Transverse colon (tissue), 4 donors: ENCODE results near the gene MFN1. TPM values are rescaled to one million over a fixed set of nuclear protein-coding genes. Genes with fewer than 3 reads are reported as not detected.

Experiments used
- DNase-seq: peaks from one replicate; pipeline ENCODE4 v3.0.0-alpha.2; 2019
- H3K27ac ChIP-seq, 4 donors: fragments of 200-600 bp; sonication (generic); 2 replicates each; pipeline ENCODE4 v1.5.1; 2016 to 2018; ENCODE audit warnings: inconsistent platforms in 4 of 4
- H3K27me3 ChIP-seq: fragments of 200-600 bp; sonication (generic); 2 replicates; pipeline ENCODE4 v1.5.1; 2017; ENCODE audit warnings: inconsistent platforms
- H3K36me3 ChIP-seq, 4 donors: fragments of 200-600 bp; sonication (generic); 2 replicates each; pipeline ENCODE4 v1.5.1; 2017 to 2019; ENCODE audit warnings: inconsistent platforms in 4 of 4
- H3K4me1 ChIP-seq, 4 donors: fragments of 200-600 bp; sonication (generic); 2 replicates each; pipeline ENCODE4 v1.5.1; 2017 to 2020; ENCODE audit warnings: inconsistent platforms in 4 of 4
- H3K4me3 ChIP-seq, 4 donors: fragments of 200-600 bp; sonication (generic); 1 replicate in 1 of 4; 2 replicates in 3 of 4; pipeline versions ENCODE4 v1.5.1 to v1.6.1; 2017 to 2019; ENCODE audit warnings: inconsistent platforms in 4 of 4
- H3K9me3 ChIP-seq, 2 donors: fragments of 200-600 bp; sonication (generic); 2 replicates each; pipeline ENCODE4 v1.5.1; 2017 to 2019; ENCODE audit warnings: inconsistent platforms in 2 of 2
- EP300 ChIP-seq: sonication (generic); formaldehyde crosslinking; IDR thresholded peaks from one replicate; pipeline ENCODE4 v1.6.1; 2017; ENCODE audit warnings: antibody characterized with exemption, low read depth
- POLR2A ChIP-seq: fragments of 450-650 bp; IDR thresholded peaks from one replicate; pipeline ENCODE4 v1.6.1; 2016; ENCODE audit warnings: antibody characterized with exemption, mild to moderate bottlenecking, moderate library complexity
- POLR2AphosphoS5 ChIP-seq, 3 donors: sonication (generic); formaldehyde crosslinking; IDR thresholded peaks; one replicate each; pipeline ENCODE4 v1.6.1; 2016; ENCODE audit warnings: antibody characterized with exemption in 3 of 3
- WGBS, 2 donors: methylation state at CpG; one replicate each; pipeline ENCODE4 v1.1.5; 2018; ENCODE audit warnings: low coverage in 1 of 2; 5-methylcytosine and 5-hydroxymethylcytosine counted together
- in situ Hi-C, 4 donors: fragments of 200-750 bp; cut with MboI; loops; one replicate each; pipeline versions ENCODE4 v1.15.0 to v1.15.1; 2017; ENCODE audit warnings: low sequenced_read_pairs in 3 of 4, low pct_ligation_motif_present in 1 of 4, low pct_unique_long_range_greater_than_20kb in 1 of 4
- intact Hi-C: fragments of 100-400 bp; cut with DNase I; formaldehyde crosslinking; loops from one replicate; pipeline ENCODE4 v1.15.1; 2023; ENCODE audit warnings: low total_unique reads
- total RNA-seq, 4 donors: library from RNA; depleted of rRNA; stranded (reverse); fragments of >200 nt; gene quantifications; one replicate each; pipeline ENCODE4 v1.1.0, GENCODE V29; 2016
- TF ChIP-seq, protein P1 (sequence below), 5 experiments: fragments of 200-600 bp in 3 of 5; fragments of 450-650 bp in 2 of 5; sonication (generic) in 3 of 5; IDR thresholded peaks; 1 replicate in 2 of 5; 2 replicates in 3 of 5; pipeline ENCODE4 v1.5.1; 2016 to 2017; ENCODE audit warnings: antibody characterized with exemption in 5 of 5, inconsistent platforms in 3 of 5, mild to moderate bottlenecking in 2 of 5, moderate library complexity in 1 of 5

Gene MFN1
- total RNA-seq, 4 donors from 2014 or later = 46.8 to 69.4 (median 62.6) TPM

DNA sequence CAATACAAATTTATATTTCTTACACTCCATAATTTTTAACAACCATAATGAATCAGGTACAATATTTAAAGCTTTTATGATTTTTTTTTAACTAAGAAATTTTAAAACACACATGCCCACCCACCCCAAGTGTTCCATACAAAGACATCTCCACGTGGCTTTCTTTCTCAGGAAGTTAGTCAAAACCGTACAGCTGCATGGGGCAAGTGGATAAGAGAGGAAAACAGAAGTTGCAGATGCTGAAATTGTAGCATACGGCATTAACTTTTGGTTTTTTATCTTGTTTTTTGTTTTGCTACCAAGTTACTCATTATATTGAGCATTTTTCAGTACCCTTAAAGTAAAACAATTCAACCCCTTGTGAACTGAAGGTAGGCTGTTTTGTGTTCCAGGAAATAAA is 89.0 kb downstream of the MFN1 start:
- H3K27ac ChIP-seq = peak overlapping the region in 1 of 4 donors; percentile 9
- intact Hi-C loops (no loop called here), in situ Hi-C loops (loop anchor here in 1 of 4 donors (25.0 kb wide), 1 partner anchor 126 kb away; the partner anchor contains the start of gene ACTL6A)
- 55 to 62% methylated on average over 3 of the region's 3 CpGs for WGBS, 2 donors
- no peak for DNase-seq
- H3K36me3 ChIP-seq = no peaks in the 10 kb centered on the region
- no peak overlapping the region for H3K4me3 ChIP-seq
- no peak for TF ChIP-seq EP300
- no peak for TF ChIP-seq POLR2A
- TF ChIP-seq, protein P1, sequence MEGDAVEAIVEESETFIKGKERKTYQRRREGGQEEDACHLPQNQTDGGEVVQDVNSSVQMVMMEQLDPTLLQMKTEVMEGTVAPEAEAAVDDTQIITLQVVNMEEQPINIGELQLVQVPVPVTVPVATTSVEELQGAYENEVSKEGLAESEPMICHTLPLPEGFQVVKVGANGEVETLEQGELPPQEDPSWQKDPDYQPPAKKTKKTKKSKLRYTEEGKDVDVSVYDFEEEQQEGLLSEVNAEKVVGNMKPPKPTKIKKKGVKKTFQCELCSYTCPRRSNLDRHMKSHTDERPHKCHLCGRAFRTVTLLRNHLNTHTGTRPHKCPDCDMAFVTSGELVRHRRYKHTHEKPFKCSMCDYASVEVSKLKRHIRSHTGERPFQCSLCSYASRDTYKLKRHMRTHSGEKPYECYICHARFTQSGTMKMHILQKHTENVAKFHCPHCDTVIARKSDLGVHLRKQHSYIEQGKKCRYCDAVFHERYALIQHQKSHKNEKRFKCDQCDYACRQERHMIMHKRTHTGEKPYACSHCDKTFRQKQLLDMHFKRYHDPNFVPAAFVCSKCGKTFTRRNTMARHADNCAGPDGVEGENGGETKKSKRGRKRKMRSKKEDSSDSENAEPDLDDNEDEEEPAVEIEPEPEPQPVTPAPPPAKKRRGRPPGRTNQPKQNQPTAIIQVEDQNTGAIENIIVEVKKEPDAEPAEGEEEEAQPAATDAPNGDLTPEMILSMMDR (IDR thresholded peaks at IDR 0.05) = no peak
- no peak for TF ChIP-seq POLR2AphosphoS5 (IDR thresholded peaks at IDR 0.05)
- H3K4me1 ChIP-seq = peaks cover 0 to 27% (median 5%) of the 10 kb centered on the region in 4 donors
- no peaks in the 10 kb centered on the region for H3K27me3 ChIP-seq
- H3K9me3 ChIP-seq = no peaks in the 10 kb centered on the region

DNA sequence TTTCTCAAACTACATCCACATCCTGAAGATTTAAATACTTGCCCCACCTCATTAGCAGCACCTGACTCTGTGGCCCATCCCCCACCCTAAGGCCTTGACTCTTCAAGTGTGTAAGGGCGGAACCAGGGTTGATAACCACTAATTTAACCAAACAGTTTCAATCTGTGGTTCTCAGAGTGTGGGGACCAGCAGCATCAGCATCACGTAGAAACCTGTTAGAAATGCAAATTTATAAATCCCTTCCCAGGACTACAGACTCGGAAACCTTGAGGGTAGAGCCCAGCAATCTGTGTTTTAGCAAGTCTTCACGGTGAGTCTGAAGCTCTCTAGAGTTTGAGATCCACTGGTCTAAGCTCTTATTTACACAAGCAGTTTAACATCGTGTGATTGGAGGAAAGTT is 91.3 kb downstream of the MFN1 start:
- H3K27me3 ChIP-seq = no peaks in the 10 kb centered on the region
- H3K4me3 ChIP-seq = no peak overlapping the region
- intact Hi-C loops = no loop called here
- H3K36me3 ChIP-seq = no peaks in the 10 kb centered on the region
- no peak overlapping the region for H3K27ac ChIP-seq
- peaks cover 0 to 9% (median 2%) of the 10 kb centered on the region in 4 donors for H3K4me1 ChIP-seq
- in situ Hi-C loops = loop anchor here in 1 of 4 donors (25.0 kb wide), 1 partner anchor 123 kb away; the partner anchor contains the start of gene ACTL6A
- 35 to 60% methylated on average over 4 to 5 of the region's 5 CpGs for WGBS, 2 donors
- DNase-seq = no peak
- no peaks in the 10 kb centered on the region for H3K9me3 ChIP-seq
- TF ChIP-seq POLR2AphosphoS5 (IDR thresholded peaks at IDR 0.05) (no peak), EP300 (no peak), POLR2A (no peak)
- TF ChIP-seq, protein P1 (IDR thresholded peaks at IDR 0.05) = no peak

Other genes with a start within 250 kb of the MFN1 start
- gene PIK3CA, start 199.4 kb upstream of the MFN1 start, total RNA-seq = 10 to 100 TPM; 11.6 to 24.3 (median 18.1) TPM
- 1 to 10 TPM; 1.1 to 6.8 (median 2.7) TPM for gene KCNMB3, start 96.6 kb upstream of the MFN1 start, total RNA-seq
- gene ZNF639, start 24.7 kb upstream of the MFN1 start, total RNA-seq = 10 to 100 TPM in 3 of 4 donors, 1 to 10 TPM in 1; 9.0 to 42.1 (median 21.9) TPM
- 10 to 100 TPM in 2 of 4 donors, 1 to 10 TPM in 2; 9.0 to 11.6 (median 10.2) TPM for gene GNB4, start 103.8 kb downstream of the MFN1 start, total RNA-seq
- gene ACTL6A, start 215.2 kb downstream of the MFN1 start, total RNA-seq = 10 to 100 TPM in 3 of 4 donors, 1 to 10 TPM in 1; 1.1 to 47.0 (median 28.4) TPM